Islet of Langerhans (tissue), 1 donor: ENCODE results near the gene NCAPD3.
"Not testable (repeated sequence)": the region's sequence is repeated elsewhere in the genome, so short reads cannot be mapped to it uniquely, and the experiment has no call there.

Experiments
- FAIRE-seq: peaks from one replicate; lab custom pipeline; 2011; peaks lifted over from hg19 to GRCh38; lab: Jason Lieb, UNC

NCAPD3 gene

DNA sequence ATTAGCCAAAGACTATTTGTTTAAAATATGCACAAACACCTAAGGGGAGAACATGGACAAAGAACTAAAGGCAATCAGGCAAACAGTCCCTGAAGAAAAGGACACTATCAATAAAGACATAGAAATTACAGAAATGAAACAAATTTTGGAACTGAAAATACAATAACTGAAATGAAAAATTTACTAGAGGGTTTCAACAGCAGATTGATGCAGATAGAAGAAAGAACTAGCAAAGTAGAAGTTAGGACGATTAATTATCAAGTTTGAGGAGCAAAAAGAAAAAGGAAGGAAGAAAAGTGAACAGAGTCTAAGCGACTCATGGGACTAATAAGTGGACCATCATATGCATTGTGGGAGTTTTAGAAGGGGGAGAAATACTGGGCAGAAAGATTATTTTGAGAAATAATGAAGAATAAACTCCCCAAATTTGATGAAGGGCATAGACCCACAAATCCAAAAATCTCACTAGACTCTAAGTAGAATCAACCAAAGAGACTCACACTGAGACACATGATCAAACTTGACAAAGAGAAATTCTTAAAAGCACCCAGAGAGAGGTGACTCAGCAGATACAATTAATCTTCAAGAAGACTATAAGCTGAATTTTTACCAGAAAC is 92.0 kb downstream of the NCAPD3 start:
- no peak for FAIRE-seq

- peak; percentile 94 for FAIRE-seq
Measured at GRCh38 chr11:134126217-134126822, 97.4 kb downstream of the NCAPD3 start.

DNA sequence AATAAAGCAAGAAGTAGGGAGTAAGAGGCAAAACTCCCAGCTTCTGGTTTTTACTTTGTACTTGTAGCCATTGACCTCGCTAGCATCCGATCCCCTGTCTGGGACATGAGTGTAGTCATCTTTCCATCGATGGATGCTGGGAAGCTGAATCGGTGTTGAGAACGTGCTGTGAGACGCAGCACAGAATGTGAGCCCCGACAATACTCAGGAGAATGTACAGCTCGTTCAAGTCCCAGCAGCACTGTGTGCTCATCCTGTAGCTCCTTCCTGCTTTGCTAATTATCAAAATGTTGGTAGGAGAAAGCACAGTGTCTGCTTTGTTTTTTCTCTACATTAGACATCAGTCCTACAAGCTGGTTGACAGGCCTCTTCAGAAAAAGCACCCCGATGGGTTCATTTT is 98.3 kb downstream of the NCAPD3 start:
- no peak for FAIRE-seq

GRCh38 chr11:134124660-134125451 is 98.9 kb downstream of the NCAPD3 start:
- FAIRE-seq, result no peak

DNA sequence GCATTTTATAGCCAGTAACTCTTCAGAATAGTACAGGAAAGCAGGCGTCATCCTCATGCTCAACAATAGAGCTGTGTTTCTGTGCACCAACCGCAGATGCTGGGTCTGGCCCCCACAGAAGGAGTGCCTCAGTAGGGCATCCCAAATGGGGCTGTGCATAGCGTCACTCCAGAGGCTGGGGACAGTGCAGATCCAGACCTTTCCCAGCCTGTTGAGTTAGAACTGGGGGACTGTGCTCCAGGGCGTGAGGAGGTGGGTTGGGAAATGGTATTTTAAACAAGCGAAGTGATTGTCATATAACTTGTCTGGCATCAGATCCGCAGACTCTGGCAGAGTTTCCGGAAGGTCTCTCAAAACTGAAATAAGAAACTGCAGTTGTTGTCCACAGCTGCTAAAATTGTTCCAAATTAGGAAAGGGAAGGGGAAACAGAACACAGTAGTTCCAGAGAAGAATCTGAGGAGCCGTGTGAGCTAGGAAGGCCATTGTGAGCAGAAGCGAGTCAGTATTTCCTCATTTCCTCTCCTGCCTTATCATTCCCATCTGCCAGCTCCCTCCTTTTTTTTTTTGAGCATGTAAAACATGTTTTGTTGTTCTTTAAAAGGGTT is 102.7 kb downstream of the NCAPD3 start:
- no peak for FAIRE-seq

- peak; percentile 71 for FAIRE-seq
Measured at GRCh38 chr11:134120143-134120850, 103.5 kb downstream of the NCAPD3 start.

- no peak for FAIRE-seq
Measured at GRCh38 chr11:134119094-134119493, 104.7 kb downstream of the NCAPD3 start.

DNA sequence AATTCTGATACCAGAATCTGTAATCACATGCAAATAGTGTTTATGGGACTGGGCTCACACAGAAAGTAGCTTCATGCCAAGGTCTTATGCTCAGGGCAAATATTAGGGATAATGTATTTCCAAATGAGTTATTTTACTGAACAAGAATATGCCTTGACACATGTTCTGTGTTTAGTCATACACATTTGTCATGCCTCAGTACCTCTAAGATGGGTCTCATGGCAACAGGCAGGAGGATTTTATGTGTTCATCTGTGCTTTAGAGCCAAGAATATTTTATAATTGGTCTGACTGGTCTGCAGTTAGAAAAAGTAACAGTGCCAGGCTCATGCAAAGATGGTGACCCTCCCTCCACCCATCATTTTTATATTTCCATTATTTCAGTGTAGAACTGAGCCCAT is 105.8 kb downstream of the NCAPD3 start:
- FAIRE-seq, result peak; percentile 99

DNA sequence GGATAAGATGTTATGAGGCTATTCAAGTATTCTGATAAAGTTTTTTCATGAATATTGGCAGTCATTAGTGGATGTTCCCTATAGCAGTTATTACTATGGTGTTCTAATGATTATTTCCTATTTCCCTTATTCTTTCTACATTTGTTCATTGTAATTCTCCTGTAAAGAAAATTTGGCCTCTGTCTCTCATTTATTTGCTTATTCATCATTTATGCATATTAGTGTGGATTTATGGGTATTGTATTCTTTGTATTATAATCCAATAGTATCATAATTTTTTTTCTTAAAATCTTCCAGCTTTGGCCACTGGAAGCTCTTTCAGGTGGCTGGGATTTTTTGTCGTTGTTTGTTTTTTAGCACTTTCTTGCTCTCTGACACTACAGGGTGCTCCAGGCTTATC is 107.6 kb downstream of the NCAPD3 start:
- FAIRE-seq, result no peak

DNA sequence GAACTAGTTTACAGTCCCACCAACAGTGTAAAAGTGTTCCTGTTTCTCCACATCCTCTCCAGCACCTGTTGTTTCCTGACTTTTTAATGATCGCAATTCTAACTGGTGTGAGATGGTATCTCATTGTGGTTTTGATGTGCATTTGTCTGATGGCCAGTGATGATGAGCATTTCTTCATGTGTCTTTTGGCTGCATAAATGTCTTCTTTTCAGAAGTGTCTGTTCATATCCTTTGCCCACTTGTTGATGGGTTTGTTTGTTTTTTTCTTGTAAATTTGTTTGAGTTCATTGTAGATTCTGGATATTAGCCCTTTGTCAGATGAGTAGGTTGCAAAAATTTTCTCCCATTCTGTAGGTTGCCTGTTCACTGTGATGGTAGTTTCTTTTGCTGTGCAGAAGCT is 110.0 kb downstream of the NCAPD3 start:
- not testable (repeated sequence) for FAIRE-seq

GRCh38 chr11:134110252-134110815 is 113.4 kb downstream of the NCAPD3 start:
- no peak for FAIRE-seq
